Esophagus muscularis mucosa (tissue), 4 donors: Measurements from ENCODE around the gene PTPRS. TPM values are rescaled to one million over a fixed set of nuclear protein-coding genes. Genes with fewer than 3 reads are reported as not detected.
A peak's percentile ranks its signal among the peaks of the same experiment; 100 is the strongest.

ENCODE experiments used
- DNase-seq: peaks from one replicate; pipeline ENCODE4 v3.0.0-alpha.2; 2017; ENCODE audit errors: extremely low spot score
- H3K27ac ChIP-seq, 4 donors: fragments of 200-600 bp; sonication (generic); replicated peaks in 1 of 4; 1 replicate in 3 of 4; 2 replicates in 1 of 4; pipeline ENCODE4 v1.5.1; 2016 to 2019; ENCODE audit warnings: mild to moderate bottlenecking in 1 of 4
- H3K27me3 ChIP-seq, 4 donors: fragments of 200-600 bp; sonication (generic); one replicate each; pipeline versions ENCODE4 v1.5.1 to v1.6.0; 2016 to 2019
- H3K36me3 ChIP-seq, 4 donors: fragments of 200-600 bp; sonication (generic); one replicate each; pipeline ENCODE4 v1.5.1; 2016 to 2019
- H3K4me1 ChIP-seq, 4 donors: fragments of 200-600 bp; sonication (generic); one replicate each; pipeline ENCODE4 v1.5.1; 2016 to 2019
- H3K4me3 ChIP-seq, 4 donors: fragments of 200-600 bp; sonication (generic); 1 replicate in 2 of 4; 2 replicates in 2 of 4; pipeline ENCODE4 v1.5.1; 2016 to 2019; ENCODE audit warnings: mild to moderate bottlenecking in 4 of 4, moderate library complexity in 1 of 4
- H3K9me3 ChIP-seq, 4 donors: fragments of 200-600 bp; sonication (generic); 1 replicate in 3 of 4; 2 replicates in 1 of 4; pipeline ENCODE4 v1.5.1; 2016 to 2019
- EP300 ChIP-seq: sonication (generic); formaldehyde crosslinking; IDR thresholded peaks from one replicate; pipeline ENCODE4 v1.6.1; 2017; ENCODE audit warnings: antibody characterized with exemption
- POLR2A ChIP-seq: fragments of 450-650 bp; IDR thresholded peaks from one replicate; pipeline ENCODE4 v1.6.1; 2017; ENCODE audit warnings: antibody characterized with exemption, moderate library complexity, mild to moderate bottlenecking, low read depth
- POLR2AphosphoS5 ChIP-seq, 2 donors: sonication (generic); formaldehyde crosslinking; IDR thresholded peaks; one replicate each; pipeline ENCODE4 v1.6.1; 2017; ENCODE audit warnings: antibody characterized with exemption in 2 of 2
- WGBS: methylation state at CpG from one replicate; pipeline ENCODE4 v1.1.5; 2018; 5-methylcytosine and 5-hydroxymethylcytosine counted together
- intact Hi-C: fragments of 100-400 bp; cut with DNase I; formaldehyde crosslinking; loops from one replicate; pipeline ENCODE4 v1.15.1; 2023
- total RNA-seq, 4 donors: library from RNA; depleted of rRNA; stranded (reverse); fragments of >200 nt; gene quantifications; one replicate each; pipeline versions ENCODE4 v1.1.0 to v1.2.1, GENCODE V29; 2016
- TF ChIP-seq, protein P1 (sequence below), 3 experiments: fragments of 200-600 bp in 2 of 3; fragments of 450-650 bp in 1 of 3; sonication (generic) in 2 of 3; IDR thresholded peaks; one replicate each; pipeline ENCODE4 v1.5.1; 2017 to 2019; ENCODE audit warnings: antibody characterized with exemption in 3 of 3, mild to moderate bottlenecking in 2 of 3, moderate library complexity in 1 of 3

PTPRS gene
- total RNA-seq, 4 donors from 2014 or later: 140 to 311 (median 224) TPM

DNA sequence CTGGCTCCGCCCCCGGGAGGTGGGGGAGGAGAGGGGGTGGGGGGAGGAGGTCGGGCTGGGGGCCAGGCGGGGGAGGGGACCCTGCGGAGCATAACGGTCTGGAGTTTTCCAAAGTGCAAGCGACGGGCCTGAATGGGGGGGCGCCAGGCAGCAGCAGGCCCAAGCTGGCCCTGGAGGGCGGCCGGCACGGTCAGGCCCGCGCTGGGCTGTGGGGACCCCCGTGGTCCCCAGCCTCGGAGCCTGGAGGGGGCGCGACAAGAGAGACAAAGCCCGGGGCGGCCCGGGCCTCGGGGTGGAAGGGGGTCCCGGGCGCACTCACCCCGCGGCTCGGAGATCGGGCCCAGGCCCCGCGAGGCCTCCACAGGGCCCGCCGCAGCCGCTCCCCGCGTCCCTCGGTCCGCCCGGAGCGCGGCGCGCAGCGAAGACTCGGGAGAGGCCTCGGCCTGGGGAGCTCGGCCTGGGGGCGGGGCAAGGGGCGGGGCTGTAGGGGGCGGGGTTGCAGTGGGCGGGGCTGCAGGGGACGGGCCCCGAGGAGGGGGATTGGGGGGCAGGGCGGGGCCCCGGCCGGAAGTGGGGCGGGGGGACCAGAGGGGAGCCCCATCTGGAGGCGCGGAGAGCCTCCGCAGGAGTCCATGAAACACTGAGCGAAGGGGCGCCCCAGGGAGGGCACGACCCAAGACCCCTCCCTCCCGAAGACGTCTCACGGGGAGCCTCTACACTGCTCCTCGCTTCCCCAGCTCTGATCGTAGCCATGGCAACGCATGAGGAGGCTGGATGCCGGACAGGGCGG is 47.6 kb downstream of the PTPRS start:
- Histone ChIP-seq H3K27ac (peak overlapping the region; percentile 88 to 94 (median 90)), H3K4me1 (peaks cover 12 to 64% (median 62%) of the 10 kb centered on the region in 4 donors), H3K4me3 (peak overlapping the region; percentile 78 to 93 (median 90)), H3K9me3 (no peaks in the 10 kb centered on the region), H3K36me3 (no peaks in the 10 kb centered on the region), H3K27me3 (peaks cover 0 to 3% (median 0%) of the 10 kb centered on the region in 4 donors)
- no peak for DNase-seq
- peak; percentile 43 to 78 for TF ChIP-seq POLR2AphosphoS5 (IDR thresholded peaks at IDR 0.05)
- TF ChIP-seq EP300: no peak
- TF ChIP-seq POLR2A: peak; percentile 34
- TF ChIP-seq, protein P1, sequence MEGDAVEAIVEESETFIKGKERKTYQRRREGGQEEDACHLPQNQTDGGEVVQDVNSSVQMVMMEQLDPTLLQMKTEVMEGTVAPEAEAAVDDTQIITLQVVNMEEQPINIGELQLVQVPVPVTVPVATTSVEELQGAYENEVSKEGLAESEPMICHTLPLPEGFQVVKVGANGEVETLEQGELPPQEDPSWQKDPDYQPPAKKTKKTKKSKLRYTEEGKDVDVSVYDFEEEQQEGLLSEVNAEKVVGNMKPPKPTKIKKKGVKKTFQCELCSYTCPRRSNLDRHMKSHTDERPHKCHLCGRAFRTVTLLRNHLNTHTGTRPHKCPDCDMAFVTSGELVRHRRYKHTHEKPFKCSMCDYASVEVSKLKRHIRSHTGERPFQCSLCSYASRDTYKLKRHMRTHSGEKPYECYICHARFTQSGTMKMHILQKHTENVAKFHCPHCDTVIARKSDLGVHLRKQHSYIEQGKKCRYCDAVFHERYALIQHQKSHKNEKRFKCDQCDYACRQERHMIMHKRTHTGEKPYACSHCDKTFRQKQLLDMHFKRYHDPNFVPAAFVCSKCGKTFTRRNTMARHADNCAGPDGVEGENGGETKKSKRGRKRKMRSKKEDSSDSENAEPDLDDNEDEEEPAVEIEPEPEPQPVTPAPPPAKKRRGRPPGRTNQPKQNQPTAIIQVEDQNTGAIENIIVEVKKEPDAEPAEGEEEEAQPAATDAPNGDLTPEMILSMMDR (IDR thresholded peaks at IDR 0.05): no peak
- WGBS: 7% methylated on average over 3 of the region's 70 CpGs
- intact Hi-C loops: loop anchor here (2.0 kb wide), 1 partner anchor 48 kb away; the partner anchor contains the start of gene PTPRS

DNA sequence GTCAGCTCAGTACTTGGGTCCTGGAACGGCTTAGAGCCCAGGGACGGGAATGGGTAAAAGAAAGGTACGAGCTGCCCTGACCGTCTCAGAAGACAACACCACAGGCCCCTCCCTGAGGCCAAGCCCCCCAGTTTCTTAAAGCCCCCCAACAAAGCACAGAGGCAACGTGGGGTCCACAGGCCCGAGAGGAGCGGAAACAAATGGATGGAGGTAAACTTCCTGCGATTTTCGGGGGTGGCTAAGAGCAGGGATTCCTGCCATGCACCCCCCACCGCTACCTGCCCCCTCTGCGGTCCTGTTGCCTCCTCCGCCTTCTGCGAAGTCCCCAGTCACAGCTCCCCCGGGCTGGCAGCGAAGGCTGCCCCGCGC is 48.2 kb downstream of the PTPRS start:
- no peaks in the 10 kb centered on the region for H3K36me3 ChIP-seq
- peaks cover 12 to 70% (median 65%) of the 10 kb centered on the region in 4 donors for H3K4me1 ChIP-seq
- peaks cover 0 to 3% (median 0%) of the 10 kb centered on the region in 4 donors for H3K27me3 ChIP-seq
- 8% methylated on average over 11 of the region's 17 CpGs for WGBS
- DNase-seq: no peak
- H3K9me3 ChIP-seq: no peaks in the 10 kb centered on the region
- H3K27ac ChIP-seq: peak overlapping the region; percentile 88 to 94 (median 90)
- intact Hi-C loops: loop anchor here (2.0 kb wide), 1 partner anchor 48 kb away; the partner anchor contains the start of gene PTPRS
- peak overlapping the region; percentile 78 to 93 (median 90) for H3K4me3 ChIP-seq
- TF ChIP-seq POLR2A (no peak), EP300 (no peak), POLR2AphosphoS5 (IDR thresholded peaks at IDR 0.05) (no peak)
- TF ChIP-seq, protein P1 (IDR thresholded peaks at IDR 0.05): no peak

DNA sequence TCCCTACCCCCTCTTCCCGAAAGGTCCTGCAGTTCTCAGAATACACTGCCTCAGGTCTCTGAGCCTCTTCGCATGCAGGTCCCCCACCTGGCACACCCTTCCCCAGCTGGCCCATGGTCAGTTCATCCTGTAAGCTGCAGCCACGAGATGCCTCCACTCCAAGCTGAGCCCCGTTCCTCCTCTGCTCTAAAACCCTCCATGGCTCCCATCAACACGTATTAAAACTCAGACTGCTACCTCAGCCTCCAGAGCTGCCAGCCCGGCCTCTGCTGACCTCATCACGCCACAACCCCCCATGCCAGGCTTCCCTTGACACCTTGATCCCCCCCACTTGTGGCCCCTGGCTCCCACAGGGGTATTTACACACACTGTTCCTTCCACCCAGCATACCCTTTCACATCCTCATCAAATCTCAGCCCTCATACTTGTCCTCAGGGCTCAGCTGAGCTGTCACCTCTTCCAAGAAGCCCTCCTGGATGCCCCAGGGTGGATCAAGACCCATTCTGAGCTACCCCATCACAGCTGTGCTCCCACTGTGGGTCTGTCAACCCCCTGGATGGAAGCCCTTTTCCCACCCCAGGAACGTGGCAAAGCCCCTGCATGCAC is 48.9 kb downstream of the PTPRS start:
- intact Hi-C loops: loop anchor here (2.0 kb wide), 1 partner anchor 49 kb away; the partner anchor contains the start of gene PTPRS
- Histone ChIP-seq H3K9me3 (no peaks in the 10 kb centered on the region), H3K4me3 (peak overlapping the region; percentile 78 to 93 (median 90)), H3K27me3 (peaks cover 0 to 3% (median 0%) of the 10 kb centered on the region in 4 donors), H3K36me3 (peaks cover 0 to under 1% (median 0%) of the 10 kb centered on the region in 4 donors), H3K4me1 (peaks cover 12 to 76% (median 70%) of the 10 kb centered on the region in 4 donors), H3K27ac (peak overlapping the region; percentile 88 to 94 (median 90))
- TF ChIP-seq, protein P1 (IDR thresholded peaks at IDR 0.05): no peak
- TF ChIP-seq POLR2AphosphoS5 (IDR thresholded peaks at IDR 0.05) (no peak), POLR2A (no peak), EP300 (no peak)
- WGBS: 73% methylated on average over 6 of the region's 8 CpGs
- no peak for DNase-seq

Other genes starting within 250 kb of the PTPRS start
- gene ZNRF4, start 114.6 kb upstream of the PTPRS start, total RNA-seq: not detected
- 1 to 10 TPM in 1 of 4 donors, under 1 TPM in 2, not detected in 1; 0.17 to 2.9 (median 0.33) TPM for gene TINCR, start 227.1 kb upstream of the PTPRS start, total RNA-seq